SK-N-SH (cell line): ENCODE measurements around the gene PIPOX. TPM values are rescaled to one million over a fixed set of nuclear protein-coding genes. Genes with fewer than 3 reads are reported as not detected.

Experiments
- CTCF ChIA-PET: fragments of 300-600, 350-600 bp; formaldehyde crosslinking; extraction: SDS; loops from one replicate; lab custom pipeline; 2021; lab: Yijun Ruan, JAX
- POLR2A ChIA-PET: fragments of 350-600 bp; sonication (Branson Sonifier 250); formaldehyde crosslinking; extraction: SDS; loops from one replicate; lab custom pipeline; 2020; ENCODE audit warnings: antibody characterized with exemption, inconsistent platforms; lab: Yijun Ruan, JAX
- DNase-seq: peaks from one replicate; pipeline ENCODE4 v3.0.0; 2012
- H2AFZ ChIP-seq: fragments of 200-600 bp; sonication (generic); 2 replicates; pipeline ENCODE4 v1.8.1; 2016; ENCODE audit warnings: antibody characterized with exemption, mild to moderate bottlenecking, low read depth
- H3F3A ChIP-seq: fragments of 200-600 bp; sonication (generic); replicated peaks from 2 replicates; pipeline ENCODE3; 2016; ENCODE audit warnings: antibody characterized with exemption, mild to moderate bottlenecking; ENCODE audit not compliant: insufficient read depth
- H3K27ac ChIP-seq, 2 experiments: fragments of 200-500 bp in 1 of 2; fragments of 200-600 bp in 1 of 2; sonication (Bioruptor generic) in 1 of 2; sonication (generic), shearing (Covaris generic) in 1 of 2; 2 replicates each; pipeline versions ENCODE4 v1.5.1 to v1.6.1; 2014 to 2016; ENCODE audit warnings: low read depth in 2 of 2, inconsistent platforms in 1 of 2, low read length in 1 of 2, mild to moderate bottlenecking in 1 of 2, mixed read lengths in 1 of 2
- H3K27me3 ChIP-seq: fragments of 200-600 bp; sonication (generic), shearing (Covaris generic); 2 replicates; pipeline ENCODE4 v1.6.1; 2016; ENCODE audit warnings: mixed run types; ENCODE audit not compliant: insufficient read depth
- H3K36me3 ChIP-seq, 2 experiments: fragments of 200-500 bp in 1 of 2; fragments of 200-600 bp in 1 of 2; sonication (Bioruptor generic) in 1 of 2; sonication (generic) in 1 of 2; replicated peaks in 1 of 2; 2 replicates each; pipeline versions ENCODE3 to v1.5.1; 2014 to 2016; ENCODE audit warnings: low read length in 1 of 2, mild to moderate bottlenecking in 1 of 2; ENCODE audit not compliant: insufficient read depth in 2 of 2, control insufficient read depth in 1 of 2
- H3K4me1 ChIP-seq, 2 experiments: fragments of 200-500 bp in 1 of 2; fragments of 200-600 bp in 1 of 2; sonication (Bioruptor generic) in 1 of 2; sonication (generic), shearing (Covaris generic) in 1 of 2; 2 replicates each; pipeline versions ENCODE4 v1.5.1 to v1.6.1; 2014 to 2016; ENCODE audit warnings: low read depth in 1 of 2, low read length in 1 of 2, mixed run types in 1 of 2; ENCODE audit not compliant: insufficient read depth in 2 of 2, control insufficient read depth in 1 of 2
- H3K4me2 ChIP-seq: fragments of 200-600 bp; sonication (generic), shearing (Covaris generic); 2 replicates; pipeline ENCODE4 v1.6.1; 2017; ENCODE audit warnings: mixed run types
- H3K4me3 ChIP-seq, 2 experiments: fragments of 200-500 bp in 1 of 2; fragments of 200-600 bp in 1 of 2; sonication (Bioruptor generic) in 1 of 2; sonication (generic), shearing (Covaris generic) in 1 of 2; 2 replicates each; pipeline versions ENCODE4 v1.5.1 to v1.8.1; 2014 to 2016; ENCODE audit warnings: low read depth in 2 of 2, inconsistent platforms in 1 of 2, low read length in 1 of 2, mild to moderate bottlenecking in 1 of 2, mixed read lengths in 1 of 2, moderate library complexity in 1 of 2
- H3K79me2 ChIP-seq: fragments of 200-600 bp; sonication (generic); 2 replicates; pipeline ENCODE4 v1.8.1; 2017; ENCODE audit warnings: mild to moderate bottlenecking; ENCODE audit not compliant: insufficient read depth
- H3K9ac ChIP-seq: fragments of 200-600 bp; sonication (generic); 2 replicates; pipeline ENCODE4 v1.6.1; 2017; ENCODE audit warnings: mixed run types
- H3K9me2 ChIP-seq: fragments of 200-600 bp; sonication (generic); 2 replicates; pipeline ENCODE4 v1.6.1; 2017; ENCODE audit warnings: mixed run types
- H3K9me3 ChIP-seq: fragments of 200-600 bp; sonication (generic); 2 replicates; pipeline ENCODE4 v1.6.1; 2017; ENCODE audit warnings: mixed run types, mild to moderate bottlenecking, moderate library complexity
- H4K20me1 ChIP-seq: fragments of 200-600 bp; sonication (generic); 2 replicates; pipeline ENCODE4 v1.6.1; 2017; ENCODE audit warnings: mild to moderate bottlenecking, mixed run types; ENCODE audit not compliant: insufficient read depth
- CTCF ChIP-seq: fragments of 200-600 bp; sonication (generic); IDR thresholded peaks from 2 replicates; pipeline ENCODE4 v1.6.1; 2017; ENCODE audit warnings: antibody characterized with exemption, mild to moderate bottlenecking, moderate library complexity
- FOXJ3 ChIP-seq: sonication (generic); formaldehyde crosslinking; IDR thresholded peaks from 2 replicates; pipeline ENCODE4 v1.5.1; 2020; ENCODE audit warnings: mild to moderate bottlenecking, missing genetic modification reagents
- GABPA ChIP-seq: IDR thresholded peaks from 2 replicates; pipeline ENCODE4 v1.4.0; 2012; ENCODE audit warnings: low read depth, mild to moderate bottlenecking
- GATA2 ChIP-seq: sonication (generic); formaldehyde crosslinking; IDR thresholded peaks from 2 replicates; pipeline ENCODE4 v1.5.0; 2020; ENCODE audit warnings: mild to moderate bottlenecking, missing genetic modification reagents
- JUND ChIP-seq: IDR thresholded peaks from 2 replicates; pipeline ENCODE4 v1.4.0; 2012
- MAX ChIP-seq: IDR thresholded peaks from 2 replicates; pipeline ENCODE4 v1.4.0; 2012; ENCODE audit warnings: low read depth
- PBX3 ChIP-seq: IDR thresholded peaks from 2 replicates; pipeline ENCODE4; 2012
- POLR2AphosphoS5 ChIP-seq: IDR thresholded peaks from 2 replicates; pipeline ENCODE4 v1.6.1; 2012; ENCODE audit warnings: low read depth, low read length
- RFX5 ChIP-seq: IDR thresholded peaks from 2 replicates; pipeline ENCODE4 v1.6.1; 2012; ENCODE audit warnings: mild to moderate bottlenecking, improper control_type of control experiment, low read length
- SIN3A ChIP-seq: IDR thresholded peaks from 2 replicates; pipeline ENCODE4 v1.6.1; 2012; ENCODE audit warnings: low read depth, mild to moderate bottlenecking, low read length, moderate library complexity, borderline replicate concordance
- SMC3 ChIP-seq: IDR thresholded peaks from 2 replicates; pipeline ENCODE4 v1.6.1; 2012; ENCODE audit warnings: low read depth, low read length, improper control_type of control experiment
- TAF1 ChIP-seq: IDR thresholded peaks from 2 replicates; pipeline ENCODE4 v1.6.1; 2012; ENCODE audit warnings: low read depth, mild to moderate bottlenecking, low read length, moderate library complexity, borderline replicate concordance
- TCF12 ChIP-seq: IDR thresholded peaks from 2 replicates; pipeline ENCODE4 v1.4.0; 2012
- TEAD4 ChIP-seq: IDR thresholded peaks from 2 replicates; pipeline ENCODE4 v1.4.0; 2012; ENCODE audit warnings: mild to moderate bottlenecking, borderline replicate concordance; ENCODE audit not compliant: insufficient read depth
- ZBTB33 ChIP-seq: IDR thresholded peaks from 2 replicates; pipeline ENCODE4 v1.4.0; 2012; ENCODE audit warnings: low read depth, borderline replicate concordance
- WGBS: methylation state at CpG from one replicate; pipeline ENCODE4 v1.1.6; 2017; ENCODE audit warnings: low lambda C conversion rate; 5-methylcytosine and 5-hydroxymethylcytosine counted together
- polyA plus RNA-seq, 3 experiments: library from polyadenylated mRNA; depleted of rRNA; stranded (reverse); fragments of >200 nt; gene quantifications; 2 replicates each; pipeline ENCODE4 v1.2.3, GENCODE V29; 2012

PIPOX gene
- polyA plus RNA-seq, 1 of the 3 experiments (the other 2 are of a cell fraction): 0.31 TPM

DNA sequence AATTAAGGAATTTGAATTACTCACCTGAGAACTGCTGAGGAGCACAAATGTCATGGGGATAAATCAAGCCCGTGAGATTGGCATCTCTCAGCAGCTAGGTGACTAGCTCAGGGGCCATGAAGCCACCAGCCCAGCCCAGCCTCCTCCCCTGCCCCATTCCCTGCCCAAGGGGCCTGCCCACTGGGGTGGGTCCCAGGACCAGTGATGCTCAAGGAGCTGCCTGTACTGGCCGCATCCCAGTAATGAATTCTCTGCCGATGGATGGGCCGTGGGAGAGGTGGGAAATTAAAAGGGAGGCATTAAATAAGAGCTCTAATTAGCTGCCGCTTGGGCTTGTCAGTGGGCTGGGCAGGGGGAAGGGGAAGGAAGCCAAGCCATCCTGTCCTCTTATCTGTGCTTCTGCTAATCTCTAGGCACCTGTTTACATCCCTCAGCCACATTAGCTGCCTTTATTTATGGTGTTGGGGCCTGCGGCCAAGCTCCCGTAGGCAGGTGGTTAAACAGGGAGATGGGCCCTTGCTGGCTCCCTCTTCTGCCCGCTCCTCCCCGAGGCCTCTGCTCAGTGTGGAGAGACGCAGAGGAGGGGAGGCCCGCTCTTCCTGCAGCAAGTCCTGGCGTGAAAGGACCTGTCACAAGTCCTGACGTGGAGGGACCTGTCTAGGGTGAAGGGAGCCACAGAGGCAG lies 48.8 kb downstream of the PIPOX start:
- Histone ChIP-seq H3K27ac (peak overlapping the region in 1 of 2 experiments; percentile 60; a peak in 2 of 4 replicates), H3K9me3 (no peaks in the 10 kb centered on the region), H3F3A (no peaks in the 10 kb centered on the region), H3K9me2 (no peaks in the 10 kb centered on the region), H3K4me3 (no peak overlapping the region), H3K27me3 (no peaks in the 10 kb centered on the region), H3K9ac (no peak overlapping the region), H3K4me2 (no peak overlapping the region), H2AFZ (no peak overlapping the region), H3K36me3 (peaks cover 0 to 44% of the 10 kb centered on the region in 2 experiments), H4K20me1 (no peaks in the 10 kb centered on the region), H3K4me1 (peaks cover 0 to 28% of the 10 kb centered on the region in 2 experiments; a peak in 3 of 4 replicates), H3K79me2 (no peaks in the 10 kb centered on the region)
- no peak for DNase-seq
- 84% methylated on average over 11 of the region's 13 CpGs for WGBS
- POLR2A ChIA-PET: interaction anchor here (0.6 to 1.2 kb wide), 2 partner anchors 118 to 140 kb away, joined by 3 read pairs; partner anchors contain the start of gene PHF12
- CTCF ChIA-PET: interaction anchor here (0.8 to 5.3 kb wide), 14 partner anchors 10 to 138 kb away, joined by 3 to 31 read pairs (median 6); no protein-coding TSS in a partner anchor
- no peak for TF ChIP-seq SMC3
- no peak for TF ChIP-seq ZBTB33
- TF ChIP-seq TAF1: no peak
- no peak for TF ChIP-seq TCF12
- peak; percentile 63 for TF ChIP-seq GATA2 (CRISPR knock-in tag)
- TF ChIP-seq FOXJ3: peak; percentile 54; the same call in 1 of the 2 replicates

DNA sequence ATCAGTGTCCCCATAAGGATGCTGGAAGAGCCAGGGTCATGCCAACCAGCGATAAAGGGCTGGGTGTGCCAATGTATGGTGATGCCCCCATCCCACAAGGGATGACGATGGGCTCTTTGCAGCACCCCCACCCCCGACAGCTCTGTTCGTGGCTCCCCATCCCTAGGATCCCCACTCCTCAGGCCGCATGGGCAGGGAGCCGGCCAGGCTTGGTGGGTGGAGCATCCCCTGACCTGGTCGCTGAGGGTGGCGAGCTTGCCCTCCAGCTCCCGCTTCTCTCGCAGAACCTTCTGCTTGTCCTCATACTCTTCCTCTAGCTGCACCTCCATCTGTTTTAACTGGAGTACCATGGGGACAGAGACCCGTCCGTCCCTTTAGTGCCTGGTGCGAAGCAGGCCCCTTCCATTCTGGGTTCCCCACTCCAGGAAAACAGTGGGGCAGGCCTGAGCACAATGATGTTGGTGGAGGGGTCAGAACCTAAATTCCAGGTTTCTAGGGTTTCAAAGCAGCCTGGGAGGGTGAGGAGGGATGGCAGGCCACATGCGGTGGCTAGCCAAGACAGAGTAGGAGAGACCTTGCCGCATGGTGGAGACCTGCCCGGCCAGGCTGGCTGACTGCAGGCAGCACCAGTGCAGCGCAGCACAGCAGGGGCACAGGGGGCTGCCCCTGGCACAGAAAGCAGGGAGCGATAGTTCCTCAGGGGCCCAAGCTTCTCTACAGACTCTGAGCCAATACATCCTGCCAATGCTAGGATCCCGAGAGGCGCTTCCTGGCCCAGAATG lies 50.3 kb downstream of the PIPOX start:
- DNase-seq: no peak
- POLR2A ChIA-PET: no interaction called here
- no peak overlapping the region for H3K9ac ChIP-seq
- no peaks in the 10 kb centered on the region for H3K9me3 ChIP-seq
- TF ChIP-seq TEAD4: no peak
- no peak for TF ChIP-seq TCF12
- no peak for TF ChIP-seq POLR2AphosphoS5
- no peak for TF ChIP-seq GABPA
- TF ChIP-seq MAX: no peak
- no peak for TF ChIP-seq TAF1
- no peak for TF ChIP-seq SMC3
- TF ChIP-seq RFX5: no peak
- TF ChIP-seq SIN3A: no peak
- no peak for TF ChIP-seq PBX3
- TF ChIP-seq JUND: no peak
- no peak for TF ChIP-seq CTCF
- TF ChIP-seq, all 33 proteins: peak for 0
- no peaks in the 10 kb centered on the region for H4K20me1 ChIP-seq
- H3K27ac ChIP-seq: no peak overlapping the region
- CTCF ChIA-PET: interaction anchor here (1.0 to 5.3 kb wide), 8 partner anchors 15 to 366 kb away, joined by 3 to 31 read pairs (median 8); no protein-coding TSS in a partner anchor
- H3K27me3 ChIP-seq: no peaks in the 10 kb centered on the region
- H3K36me3 ChIP-seq: peaks cover 0 to 46% of the 10 kb centered on the region in 2 experiments
- WGBS: 96% methylated on average over 18 of the region's 20 CpGs
- no peaks in the 10 kb centered on the region for H3K79me2 ChIP-seq
- no peaks in the 10 kb centered on the region for H3F3A ChIP-seq
- H3K4me2 ChIP-seq: no peak overlapping the region
- H3K9me2 ChIP-seq: no peaks in the 10 kb centered on the region
- H3K4me3 ChIP-seq: no peak overlapping the region
- peaks cover 0 to 28% of the 10 kb centered on the region in 2 experiments; a peak in 3 of 4 replicates for H3K4me1 ChIP-seq
- no peak overlapping the region for H2AFZ ChIP-seq
